NCI-H1092 (cell line): ENCODE data around the gene DTX1.

Experiments used
- DNase-seq: peaks from one replicate; lab custom pipeline; 2025; lab: John Stamatoyannopoulos, UW

The DTX1 gene

GRCh38 chr12:113094738-113095137, 38.2 kb downstream of the DTX1 start:
- no peak for DNase-seq

DNA sequence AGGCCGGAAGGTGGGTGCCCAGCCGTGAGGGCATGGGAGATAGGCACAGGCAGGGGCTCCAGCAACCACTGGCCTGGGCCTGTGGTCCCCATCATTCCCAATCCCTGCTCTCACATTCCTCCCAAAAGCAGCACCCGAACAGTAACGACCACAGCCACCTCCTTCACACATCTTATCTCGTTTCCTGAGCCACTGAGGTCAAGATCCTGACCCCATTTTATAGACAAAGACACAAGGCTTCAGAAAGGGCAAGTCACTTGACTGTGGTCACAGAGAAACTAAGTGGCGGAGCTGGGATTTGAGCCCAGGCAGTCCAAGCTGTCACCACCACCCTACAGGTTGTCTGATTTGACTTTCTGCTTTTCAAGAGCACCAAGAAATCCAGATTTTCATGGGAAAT, 38.9 kb downstream of the DTX1 start:
- no peak for DNase-seq

- no peak for DNase-seq
Measured at GRCh38 chr12:113096675-113097461, 40.3 kb downstream of the DTX1 start.

GRCh38 chr12:113097716-113098440, 41.3 kb downstream of the DTX1 start:
- peak; percentile 69 for DNase-seq

DNA sequence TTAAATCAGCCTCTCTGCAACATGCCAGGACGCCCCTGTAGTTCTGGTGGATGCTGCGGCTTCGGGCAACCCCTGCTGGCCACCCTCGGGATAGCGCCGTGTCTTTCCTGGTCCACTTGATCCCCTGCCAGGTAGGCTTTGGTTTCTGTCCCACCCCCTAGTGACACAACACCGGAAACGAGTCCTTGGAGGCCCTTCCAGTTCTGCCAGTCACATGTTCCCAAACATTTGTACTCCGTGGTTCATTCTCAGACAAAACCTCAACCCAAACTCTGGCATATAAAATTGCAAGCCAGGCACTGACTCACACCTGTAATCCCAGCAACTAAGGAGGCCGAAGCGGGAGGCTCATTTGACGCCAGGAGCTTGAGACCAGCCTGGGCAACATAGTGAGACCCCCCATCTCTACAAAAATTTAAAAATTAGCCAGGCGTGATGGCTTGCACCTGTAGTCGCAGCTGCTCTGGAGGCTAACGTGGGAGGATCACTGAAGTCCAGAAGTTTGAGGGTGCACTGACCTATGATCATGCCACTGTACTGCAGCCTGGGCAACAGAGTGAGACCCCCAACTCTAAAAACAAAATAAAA, 42.0 kb downstream of the DTX1 start:
- peak; percentile 69 for DNase-seq

DNA sequence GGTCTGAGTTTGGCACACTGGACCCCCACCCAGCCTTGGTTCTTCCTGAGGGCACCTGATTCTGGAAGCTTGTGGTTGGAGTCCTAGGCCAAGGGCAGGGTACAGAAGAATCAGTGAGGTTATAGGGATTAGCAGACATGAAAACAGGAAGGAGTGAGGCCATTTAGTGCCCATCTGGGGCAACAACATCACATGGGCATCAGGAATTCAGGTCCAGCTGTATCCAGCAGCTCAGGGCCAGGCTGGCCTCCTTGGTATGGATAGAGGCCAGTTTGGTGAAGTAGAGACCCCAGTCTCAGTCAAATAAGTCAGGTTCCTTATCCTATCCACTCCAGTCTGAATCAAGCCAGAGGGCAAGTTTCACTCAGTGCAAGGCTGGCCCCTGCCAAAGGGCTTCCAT, 42.8 kb downstream of the DTX1 start:
- no peak for DNase-seq

GRCh38 chr12:113099764-113100163, 43.2 kb downstream of the DTX1 start:
- no peak for DNase-seq

GRCh38 chr12:113101751-113102150, 45.2 kb downstream of the DTX1 start:
- DNase-seq: no peak

DNA sequence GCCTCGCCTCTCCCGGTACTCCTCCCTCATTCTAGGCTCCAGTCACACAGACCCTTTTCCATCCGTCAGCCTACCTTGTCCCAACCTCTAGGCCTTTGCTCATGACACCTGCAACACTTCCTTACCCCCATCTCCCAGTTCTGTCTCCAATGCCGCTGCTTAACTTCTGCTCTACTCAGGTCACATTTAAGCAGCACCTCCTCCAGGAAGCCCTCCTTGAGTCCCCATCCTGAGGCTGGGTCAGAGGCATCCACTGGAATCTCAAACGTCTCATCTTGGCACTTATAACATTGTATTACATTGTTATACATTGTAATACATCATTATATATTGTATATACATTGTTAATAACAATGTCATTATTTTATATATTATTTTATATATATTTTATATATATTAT, 46.3 kb downstream of the DTX1 start:
- DNase-seq: no peak

DNA sequence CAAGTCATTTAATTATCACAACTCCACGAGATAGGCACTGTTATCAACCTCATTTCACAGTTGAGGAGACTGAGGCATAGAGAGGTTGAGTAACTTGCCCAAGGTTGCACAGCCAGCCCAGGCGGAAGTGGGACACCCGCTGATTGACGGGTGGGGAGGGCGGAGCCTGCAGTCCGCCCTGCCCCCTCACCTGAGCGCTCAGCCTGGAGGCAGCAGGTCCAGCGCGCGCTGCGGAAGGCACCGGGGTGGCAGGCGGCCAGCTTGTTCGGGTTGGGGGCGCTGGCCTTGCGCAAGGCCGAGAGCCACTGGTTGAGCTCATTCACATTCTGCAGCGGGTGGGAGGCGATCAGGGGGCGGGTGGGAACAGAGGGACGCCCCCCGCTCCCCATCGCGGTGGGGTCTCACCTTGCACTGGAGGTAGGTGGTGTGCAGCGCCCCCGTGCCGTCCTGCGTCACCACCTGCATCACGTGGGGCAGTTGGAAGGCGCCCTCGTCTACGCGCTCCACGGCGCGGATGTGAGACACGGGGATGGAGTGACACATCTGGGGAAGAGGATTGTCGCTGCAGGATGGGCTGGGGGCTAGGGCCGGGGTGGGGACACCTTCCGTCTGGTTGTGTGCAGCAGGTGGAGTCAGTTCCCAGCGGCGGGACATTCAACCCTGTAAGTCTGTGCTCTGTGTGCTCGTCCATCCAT, 47.4 kb downstream of the DTX1 start:
- peak; percentile 46 for DNase-seq

- no peak for DNase-seq
Measured at GRCh38 chr12:113104953-113105510, 48.5 kb downstream of the DTX1 start.

GRCh38 chr12:113105606-113106271, 49.2 kb downstream of the DTX1 start:
- no peak for DNase-seq

GRCh38 chr12:113106361-113106760, 49.8 kb downstream of the DTX1 start:
- no peak for DNase-seq

- DNase-seq: no peak
Measured at GRCh38 chr12:113108308-113108707, 51.8 kb downstream of the DTX1 start.

DNA sequence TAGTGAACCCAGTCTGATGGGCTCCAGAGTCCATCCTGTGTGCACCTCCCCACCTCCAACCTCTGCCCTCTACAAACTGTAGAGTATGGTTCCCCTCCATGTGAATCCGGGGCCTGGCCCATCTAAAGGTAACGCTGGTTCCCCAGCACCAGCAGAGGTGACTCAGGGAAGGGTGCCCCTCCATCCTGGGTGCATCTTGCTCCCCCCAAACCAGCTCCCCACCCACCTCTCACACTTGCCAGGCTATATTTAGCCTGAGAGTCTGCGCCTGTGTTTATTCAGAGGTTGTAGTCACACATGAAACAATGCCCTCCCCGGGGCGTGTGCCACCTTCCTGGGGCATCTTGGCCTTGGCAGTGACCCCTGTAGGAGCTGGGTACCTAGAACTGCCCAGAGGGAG, 52.8 kb downstream of the DTX1 start:
- DNase-seq: no peak

DNA sequence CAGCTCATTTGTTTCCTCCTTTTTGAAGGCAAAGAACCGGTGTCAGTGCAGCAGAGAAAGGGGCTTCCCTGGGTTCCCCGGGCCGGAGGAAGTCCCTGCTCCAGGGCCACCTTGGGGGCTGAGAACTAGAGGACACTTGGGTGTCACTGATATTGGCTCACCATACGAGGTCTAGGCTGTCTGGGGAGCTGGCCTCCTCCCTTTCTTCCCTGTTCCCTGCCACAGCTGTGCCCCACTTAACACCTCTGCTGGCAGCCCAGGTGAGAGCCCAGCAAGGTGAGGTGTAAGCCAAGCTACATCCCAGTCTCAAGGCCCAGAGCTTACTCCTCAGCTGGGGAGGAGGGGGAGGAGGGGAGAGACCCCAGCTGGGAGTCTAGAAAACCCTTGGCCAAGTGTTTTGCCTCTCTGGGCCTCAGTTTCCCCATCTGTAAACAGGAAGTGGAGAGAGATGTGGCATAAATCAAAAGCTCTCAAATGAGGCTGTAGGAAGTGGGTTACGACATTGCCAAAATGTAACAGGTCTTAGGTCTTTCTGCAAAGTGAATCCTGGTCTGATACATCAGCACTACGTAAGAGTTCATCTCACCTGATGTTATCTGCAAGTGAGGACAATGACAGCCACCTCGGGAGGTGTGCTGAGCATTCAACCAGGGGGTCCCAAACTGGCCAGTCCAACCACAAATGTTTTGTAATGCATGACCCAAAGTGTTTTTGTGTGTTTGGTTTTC, 53.5 kb downstream of the DTX1 start:
- DNase-seq: no peak

DNA sequence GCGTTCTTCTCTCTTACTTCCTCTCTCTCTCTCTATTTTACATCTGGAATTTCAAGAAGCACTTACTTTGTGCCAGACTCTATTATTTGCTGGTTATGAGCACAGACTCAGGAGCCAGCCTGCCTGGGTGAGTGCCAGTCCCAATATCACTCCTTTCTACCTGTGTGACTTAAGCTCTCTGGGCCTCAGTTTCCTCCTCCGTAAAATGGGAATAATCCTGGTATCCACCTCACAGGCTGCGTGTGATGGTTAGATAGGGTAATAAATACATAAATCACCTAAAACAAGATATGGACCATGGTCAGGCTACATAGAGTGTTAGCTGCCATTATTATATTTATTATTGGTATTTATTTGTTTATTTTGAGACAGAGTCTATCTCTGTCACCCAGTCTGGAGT, 54.7 kb downstream of the DTX1 start:
- DNase-seq: no peak

DNA sequence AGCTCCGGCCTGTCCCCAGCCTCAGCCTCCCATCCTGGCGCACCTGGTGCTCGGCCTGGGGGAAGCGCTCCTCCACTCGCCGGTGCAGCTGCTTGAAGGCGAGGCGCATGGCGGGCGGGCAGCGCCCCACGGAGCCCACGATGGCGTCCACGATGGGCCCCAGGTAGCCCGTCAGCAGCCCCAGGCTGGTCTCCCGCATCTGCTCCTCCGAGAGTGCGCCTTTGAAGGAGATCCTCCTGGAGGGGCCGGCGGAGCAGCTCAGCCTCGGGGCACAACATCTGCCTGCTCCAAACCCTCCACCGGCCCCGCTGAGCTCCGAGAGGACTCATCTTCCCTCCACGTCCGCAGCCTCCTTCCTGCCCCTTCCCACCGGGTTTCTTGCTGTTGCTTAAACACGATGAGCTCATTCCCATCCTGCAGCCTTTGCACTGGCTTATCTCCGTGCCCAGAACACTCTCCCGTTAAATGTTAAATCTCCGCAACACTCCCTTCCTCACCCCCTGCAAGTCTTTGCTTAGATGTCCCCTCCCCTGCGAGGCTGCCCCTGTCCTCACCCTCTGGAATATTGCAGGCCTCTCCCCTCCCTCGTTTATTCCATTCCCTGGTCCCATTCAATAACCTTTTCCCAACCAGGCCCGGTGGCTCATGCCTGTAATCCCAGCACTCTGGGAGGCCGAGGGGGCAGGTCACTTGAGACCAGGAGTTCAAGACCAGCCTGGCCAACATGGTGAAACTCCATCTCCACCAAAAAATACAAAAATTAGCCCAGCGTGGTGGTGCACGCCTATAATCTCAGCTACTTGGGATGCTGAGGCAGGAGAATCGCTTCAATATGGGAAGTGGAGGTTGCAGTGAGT, 55.7 kb downstream of the DTX1 start:
- DNase-seq: no peak

- no peak for DNase-seq
Measured at GRCh38 chr12:113113397-113113796, 56.9 kb downstream of the DTX1 start.
